Adipose tissue (tissue), 3 donors: ENCODE data around the gene CDKN2A. TPM values are rescaled to one million over a fixed set of nuclear protein-coding genes. Genes with fewer than 3 reads are reported as not detected.
"Not testable (repeated sequence)": the region's sequence is repeated elsewhere in the genome, so short reads cannot be mapped to it uniquely, and the experiment has no call there.

ENCODE experiments used
- H3K27ac ChIP-seq: one replicate; pipeline ENCODE4 v1.5.1; 2013; ENCODE audit warnings: low read depth, low read length
- WGBS, 3 donors: extraction: QIAGEN DNeasy Blood & Tissue Kit; methylation state at CpG; one replicate each; pipeline ENCODE4 v1.1.7; 2013; 5-methylcytosine and 5-hydroxymethylcytosine counted together
- polyA plus RNA-seq, 3 donors: library from polyadenylated mRNA; stranded (reverse); fragments of 200-250 nt; gene quantifications; one replicate each; pipeline ENCODE4 v1.2.3, GENCODE V29; 2013
- donor health status: healthy with polysubstance abuse.
- donor health status: Bipolar disorder and iron deficiency.
- donor health status: healthy.

Gene CDKN2A
- polyA plus RNA-seq, 3 donors: 0.17 to 2.1 (median 0.98) TPM

DNA sequence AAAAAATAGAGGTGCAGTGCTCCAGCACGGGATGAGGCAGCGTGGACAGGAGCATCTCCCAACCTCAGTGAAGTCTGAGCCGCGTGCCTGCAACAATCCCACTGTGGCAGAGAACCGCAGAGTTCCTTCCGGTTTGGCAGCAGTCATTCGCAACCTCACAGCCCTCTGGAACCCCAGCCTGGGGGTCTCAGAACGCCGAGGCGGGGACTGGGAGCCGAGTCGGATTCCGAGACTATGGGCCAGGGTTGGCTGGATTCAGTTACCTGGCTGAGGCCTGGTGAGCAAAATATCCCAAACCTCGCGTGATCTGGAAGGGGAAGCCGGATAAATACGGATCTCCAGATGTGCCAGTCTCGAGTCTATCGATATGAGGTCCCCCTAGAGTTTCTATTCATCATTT is 27.0 kb downstream of the CDKN2A start:
- WGBS, 3 donors: 6 to 13% (median 9%) methylated on average over 19 of the region's 19 CpGs
- H3K27ac ChIP-seq: no peak overlapping the region

DNA sequence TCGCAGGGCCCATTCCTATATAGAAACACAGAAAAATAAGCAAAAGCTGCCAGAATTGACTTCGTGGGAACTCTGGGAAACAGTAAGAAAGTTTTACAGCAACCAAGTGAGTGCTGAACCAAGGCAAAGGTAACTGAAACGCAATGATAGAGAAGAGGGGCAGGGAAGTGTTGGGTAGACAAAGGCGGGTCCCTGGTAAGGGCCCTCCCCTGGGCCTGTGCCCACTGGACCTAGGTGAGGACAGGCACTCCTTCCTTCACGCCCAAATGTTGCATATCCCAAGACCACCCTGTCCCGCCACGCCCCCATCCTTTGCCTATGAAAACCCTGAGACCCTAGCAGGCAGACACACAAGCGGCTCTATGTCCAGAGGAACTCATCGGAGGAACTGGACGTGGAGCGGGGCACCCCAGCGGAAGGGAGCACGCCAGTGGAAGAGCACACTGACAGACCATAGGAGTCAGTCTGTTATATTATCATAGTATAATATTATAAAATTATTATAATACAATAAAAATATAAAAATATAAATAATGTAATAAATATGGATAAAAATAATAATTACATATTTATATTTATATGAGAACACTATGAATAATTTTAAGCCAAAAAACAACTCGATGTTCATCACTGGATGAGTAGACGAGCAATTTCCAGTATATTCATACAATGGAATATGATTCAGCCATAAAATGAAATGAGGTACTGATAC is 27.9 kb downstream of the CDKN2A start:
- 14 to 22% (median 16%) methylated on average over 15 of the region's 15 CpGs for WGBS, 3 donors

GRCh38 chr9:21965401-21965951 is 28.7 kb downstream of the CDKN2A start:
- H3K27ac ChIP-seq: no peak overlapping the region
- WGBS, 3 donors: 3 to 4% (median 3%) methylated on average over 30 of the region's 30 CpGs

More for the DNA sequence above, 27.9 kb downstream of the CDKN2A start:
- no peak overlapping the region for H3K27ac ChIP-seq

- whole genome bisulfite sequencing, 3 donors: 2 to 7% (median 3%) methylated on average over 29 of the region's 29 CpGs
These were observed 29.2 kb downstream of the CDKN2A start for GRCh38 chr9:21964925-21965385.

GRCh38 chr9:21961569-21961968 is 32.6 kb downstream of the CDKN2A start:
- H3K27ac ChIP-seq: no peak overlapping the region
- 88 to 95% (median 92%) methylated on average over 2 of the region's 2 CpGs for WGBS, 3 donors

More at GRCh38 chr9:21964925-21965385, 29.2 kb downstream of the CDKN2A start:
- no peak overlapping the region for H3K27ac ChIP-seq

DNA sequence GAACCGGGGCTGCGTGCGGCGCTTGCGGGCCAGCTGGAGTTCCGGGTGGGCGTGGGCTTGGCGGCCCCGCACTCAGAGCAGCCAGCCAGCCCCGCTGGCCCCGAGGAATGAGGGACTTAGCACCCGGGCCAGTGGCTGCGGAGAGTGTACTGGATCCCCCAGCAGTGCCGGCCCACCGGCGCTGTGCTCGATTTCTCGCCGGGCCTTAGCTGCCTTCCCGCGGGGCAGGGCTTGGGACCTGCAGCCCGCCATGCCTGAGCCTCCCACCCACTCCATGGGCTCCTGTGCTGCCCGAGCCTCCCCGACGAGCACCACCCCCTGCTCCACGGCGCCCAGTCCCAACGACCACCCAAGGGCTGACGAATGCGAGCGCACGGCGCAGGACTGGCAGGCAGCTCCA is 34.9 kb downstream of the CDKN2A start:
- H3K27ac ChIP-seq: not testable (repeated sequence)
- WGBS, 3 donors: 84 to 94% (median 92%) methylated on average over 17 to 27 of the region's 33 CpGs

DNA sequence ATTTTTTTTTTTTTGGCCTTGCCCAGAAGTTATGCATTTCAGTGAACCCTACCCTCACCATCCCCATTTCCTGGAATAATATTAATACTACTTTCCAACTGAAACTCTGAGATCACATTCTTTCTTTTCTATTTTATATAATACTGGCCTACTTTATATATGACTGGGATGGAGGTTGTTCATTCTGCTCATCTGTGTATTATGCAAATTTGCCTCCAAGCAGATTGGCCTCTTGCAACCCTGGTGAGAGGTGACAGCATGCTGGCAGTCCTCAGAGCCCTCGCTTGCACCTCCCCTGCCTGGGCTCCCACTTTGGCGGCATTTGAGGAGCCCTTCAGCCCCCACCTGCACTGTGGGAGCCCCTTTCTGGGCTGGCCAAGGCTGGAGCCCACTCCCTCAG is 35.4 kb downstream of the CDKN2A start:
- WGBS, 3 donors: 69 to 92% (median 81%) methylated on average over 2 of the region's 2 CpGs
- H3K27ac ChIP-seq: no peak overlapping the region

GRCh38 chr9:21945606-21946005 is 48.6 kb downstream of the CDKN2A start:
- WGBS, 3 donors: 87 to 100% (median 95%) methylated on average over 2 of the region's 2 CpGs
- H3K27ac ChIP-seq: no peak overlapping the region

DNA sequence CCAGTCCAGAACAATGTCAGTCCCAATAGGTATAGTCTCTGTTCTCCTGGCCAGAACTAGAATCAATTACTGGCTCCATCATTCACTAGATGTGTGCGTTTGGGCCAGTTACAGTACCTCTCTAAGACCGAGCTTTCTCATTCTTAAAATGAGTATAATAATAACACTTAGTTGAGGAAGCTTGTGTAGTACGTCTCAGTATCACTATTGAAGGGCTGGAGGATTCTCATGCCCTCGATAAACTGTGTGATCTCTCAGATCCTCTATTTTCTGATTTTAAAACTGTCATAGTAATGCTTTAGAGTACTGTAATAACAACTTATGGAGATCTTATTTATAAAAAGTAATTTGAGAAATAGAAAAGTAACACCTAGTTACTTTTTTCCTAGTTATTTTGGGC is 50.7 kb downstream of the CDKN2A start:
- no peak overlapping the region for H3K27ac ChIP-seq
- 83 to 89% (median 89%) methylated on average over 4 of the region's 4 CpGs for WGBS, 3 donors

GRCh38 chr9:21941337-21941995 is 52.7 kb downstream of the CDKN2A start:
- WGBS, 3 donors: 84 to 93% (median 87%) methylated on average over 4 of the region's 4 CpGs

DNA sequence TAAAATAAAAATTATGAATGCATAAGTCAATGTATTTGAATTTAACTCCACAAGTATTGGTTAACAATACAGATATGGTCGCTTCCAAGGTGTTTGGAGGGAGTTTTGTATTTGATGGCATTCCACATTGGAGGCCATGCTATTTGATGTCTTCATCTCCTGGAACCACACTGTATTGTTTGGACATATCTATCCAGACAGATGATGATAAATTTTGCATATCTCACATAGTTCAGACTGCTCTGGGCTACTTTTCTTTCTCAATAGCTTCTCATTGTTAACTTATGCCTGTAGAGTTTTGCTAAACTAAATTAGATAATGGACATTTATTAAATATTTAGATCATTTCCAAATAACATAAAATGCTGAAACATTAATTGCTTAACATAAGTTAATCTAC is 58.0 kb downstream of the CDKN2A start:
- 89 to 93% (median 91%) methylated on average over 1 of the region's 1 CpG for WGBS, 3 donors
- no peak overlapping the region for H3K27ac ChIP-seq

More at GRCh38 chr9:21941337-21941995, 52.7 kb downstream of the CDKN2A start:
- no peak overlapping the region for H3K27ac ChIP-seq

GRCh38 chr9:21935631-21936030 is 58.6 kb downstream of the CDKN2A start:
- WGBS, 3 donors: 70 to 76% (median 72%) methylated on average over 1 of the region's 1 CpG
- no peak overlapping the region for H3K27ac ChIP-seq

DNA sequence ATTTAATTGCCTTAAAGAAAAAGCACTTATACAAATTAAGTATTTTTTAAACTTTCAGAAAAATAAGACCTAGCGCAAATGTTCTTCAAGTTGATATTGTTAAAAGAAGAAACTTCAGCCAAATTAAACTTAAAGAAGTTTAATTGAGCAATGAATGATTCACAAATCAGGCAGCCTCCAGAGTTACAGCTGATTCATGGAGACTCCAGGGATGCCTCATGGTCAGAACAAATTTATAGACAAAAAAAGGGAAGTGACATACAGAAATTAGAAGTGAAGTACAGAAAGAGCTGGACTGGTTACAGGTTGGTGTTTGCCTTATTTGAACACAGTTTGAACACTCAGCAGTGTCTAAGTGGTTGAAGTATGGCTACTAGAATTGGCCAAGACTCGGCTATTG is 60.3 kb downstream of the CDKN2A start:
- no peak overlapping the region for H3K27ac ChIP-seq
- 95 to 98% (median 96%) methylated on average over 2 of the region's 2 CpGs for WGBS, 3 donors

DNA sequence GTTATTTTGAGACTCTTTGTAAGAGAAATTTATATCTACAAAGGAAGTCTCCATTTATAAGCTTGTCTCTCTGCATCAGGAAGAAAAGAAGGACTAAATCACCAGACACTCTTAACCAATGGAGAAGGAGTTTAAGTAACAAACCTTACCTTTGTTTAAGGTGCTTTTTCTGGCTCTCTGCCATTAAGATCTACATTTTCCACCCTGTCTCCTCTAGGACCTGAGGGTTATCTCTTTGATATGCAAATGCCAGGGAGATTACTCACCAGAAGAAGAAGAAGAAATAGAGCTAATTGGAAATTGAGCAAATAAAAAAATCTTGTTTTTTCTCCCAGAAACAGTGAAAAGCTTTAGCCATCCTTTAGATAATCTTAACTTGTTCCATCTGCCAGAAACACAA is 60.9 kb downstream of the CDKN2A start:
- no peak overlapping the region for H3K27ac ChIP-seq

DNA sequence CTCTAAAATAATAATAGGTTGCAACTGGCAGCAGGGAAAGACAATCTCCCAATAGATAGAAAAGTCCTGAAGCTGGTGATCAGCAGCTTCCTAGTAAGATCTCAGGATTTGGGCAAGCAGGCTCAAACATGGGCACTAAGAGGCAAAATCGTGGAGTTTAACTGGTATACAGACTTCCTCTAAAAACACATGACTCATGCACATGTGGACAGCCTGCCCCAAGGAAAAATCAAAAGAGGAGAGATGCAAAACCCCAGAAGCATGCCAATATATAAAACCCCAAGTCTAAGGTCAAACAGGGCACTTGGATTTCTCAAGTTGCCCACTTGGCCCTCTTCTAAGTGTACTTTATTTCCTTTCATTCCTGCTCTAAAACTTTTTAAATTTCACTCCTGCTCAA is 62.8 kb downstream of the CDKN2A start:
- no peak overlapping the region for H3K27ac ChIP-seq
- 58 to 94% (median 62%) methylated on average over 1 of the region's 1 CpG for WGBS, 3 donors

GRCh38 chr9:21927752-21928151 is 66.4 kb downstream of the CDKN2A start:
- no peak overlapping the region for H3K27ac ChIP-seq

DNA sequence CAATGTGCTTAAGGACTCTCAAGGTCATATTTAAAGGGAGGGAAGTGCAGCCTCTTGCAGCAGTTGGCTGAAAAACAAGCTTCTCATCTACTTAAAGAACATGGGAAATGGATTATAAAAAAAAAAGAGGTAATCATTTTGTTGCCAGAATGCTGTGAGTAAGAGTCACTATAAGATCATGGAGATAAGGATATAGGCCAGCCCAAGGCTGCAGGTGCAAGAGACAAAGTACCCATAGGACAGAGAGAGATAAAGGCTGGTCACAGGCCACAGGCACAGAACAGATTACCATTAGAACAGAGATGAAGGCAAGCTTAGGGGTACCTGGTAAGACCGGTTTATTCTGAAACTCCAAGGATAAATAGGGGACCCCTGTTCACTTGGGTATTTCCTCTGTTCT is 70.5 kb downstream of the CDKN2A start:
- no peak overlapping the region for H3K27ac ChIP-seq
- WGBS, 3 donors: 92 to 100% (median 100%) methylated on average over 1 of the region's 1 CpG

DNA sequence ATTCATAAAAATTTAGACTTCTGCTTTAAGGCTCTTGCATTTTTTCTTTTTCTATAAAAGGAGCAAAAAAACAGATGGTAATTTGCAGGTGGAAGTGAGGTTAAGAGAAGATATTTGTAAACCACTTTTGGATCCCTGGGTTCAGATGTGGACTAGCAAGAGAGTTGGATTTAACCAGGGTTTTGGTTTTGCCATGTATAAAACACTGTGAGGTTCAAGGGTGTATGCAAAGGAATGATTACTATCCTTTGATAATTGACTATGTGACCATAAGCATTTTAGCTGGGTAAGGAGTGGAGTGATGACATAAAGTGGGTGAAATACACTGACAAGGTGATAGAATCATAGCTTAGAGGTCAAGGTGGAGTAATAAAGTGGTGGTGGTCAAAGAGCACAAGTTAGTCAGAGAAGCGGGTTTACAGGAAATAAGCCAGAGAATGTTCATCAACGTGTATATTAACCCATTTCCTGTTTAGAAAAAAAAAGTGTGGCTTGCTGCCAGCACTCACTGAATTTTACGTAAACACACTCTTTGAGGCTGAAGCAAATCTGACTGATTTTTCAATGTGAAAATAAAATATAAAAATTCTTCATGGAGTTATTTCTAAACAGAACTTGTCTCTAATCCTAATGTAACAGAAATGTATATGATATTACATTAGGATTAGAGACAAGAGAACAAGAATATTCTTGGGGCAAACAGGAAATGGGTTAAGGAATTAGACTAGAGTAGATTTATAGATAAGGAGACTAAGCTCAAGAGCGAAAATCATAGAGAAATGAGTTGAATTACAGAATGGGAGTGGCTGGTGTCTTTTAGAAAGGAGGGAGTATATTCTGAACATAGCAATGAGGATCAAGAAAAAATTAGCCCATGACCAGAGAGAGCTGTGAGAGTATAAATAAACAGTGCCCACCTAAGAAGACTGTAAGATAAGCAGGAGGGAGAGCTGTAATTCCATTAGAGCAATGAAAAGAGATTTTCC is 74.5 kb downstream of the CDKN2A start:
- WGBS, 3 donors: 5 to 32% (median 7%) methylated on average over 4 of the region's 4 CpGs
- no peak overlapping the region for H3K27ac ChIP-seq
